ENCODE data around the gene HNRNPA2B1. TPM values are rescaled to one million over a fixed set of nuclear protein-coding genes. Genes with fewer than 3 reads are reported as not detected.
"Not testable (repeated sequence)": the region's sequence is repeated elsewhere in the genome, so short reads cannot be mapped to it uniquely, and the experiment has no call there.

The HNRNPA2B1 gene
- total RNA-seq, 3 donors from 2014 or later = 912 to 975 (median 924) TPM

GRCh38 chr7:26183545-26184280, 16.8 kb downstream of the HNRNPA2B1 start:
- DNase-seq = no peak
- Mint-ChIP-seq H3K27me3 (ENCODE audit: low read depth) (no peaks in the 10 kb centered on the region), H3K36me3 (ENCODE audit: insufficient read depth) (peaks cover 42% of the 10 kb centered on the region)

GRCh38 chr7:26182706-26183105, 17.8 kb downstream of the HNRNPA2B1 start:
- Mint-ChIP-seq H3K27me3 (ENCODE audit: low read depth) (no peaks in the 10 kb centered on the region), H3K9me3 (no peaks in the 10 kb centered on the region), H3K4me1 (ENCODE audit: low read depth) (peaks cover 52% of the 10 kb centered on the region), H3K36me3 (ENCODE audit: insufficient read depth) (peaks cover 36% of the 10 kb centered on the region), H3K4me3 (no peak overlapping the region)
- DNase-seq (no peak), ATAC-seq (no peak)

More at GRCh38 chr7:26183545-26184280, 16.8 kb downstream of the HNRNPA2B1 start:
- no peak for ATAC-seq
- Mint-ChIP-seq H3K4me3 (no peak overlapping the region), H3K9me3 (no peaks in the 10 kb centered on the region), H3K4me1 (ENCODE audit: low read depth) (peaks cover 57% of the 10 kb centered on the region)

GRCh38 chr7:26182283-26182682, 18.3 kb downstream of the HNRNPA2B1 start:
- Mint-ChIP-seq H3K4me1 (ENCODE audit: low read depth) (peaks cover 48% of the 10 kb centered on the region), H3K36me3 (ENCODE audit: insufficient read depth) (peaks cover 35% of the 10 kb centered on the region), H3K9me3 (no peaks in the 10 kb centered on the region), H3K4me3 (no peak overlapping the region), H3K27me3 (ENCODE audit: low read depth) (no peaks in the 10 kb centered on the region)
- DNase-seq = no peak
- ATAC-seq = no peak

GRCh38 chr7:26181474-26182227, 18.9 kb downstream of the HNRNPA2B1 start:
- no peak for ATAC-seq
- Mint-ChIP-seq H3K4me1 (ENCODE audit: low read depth) (peaks cover 42% of the 10 kb centered on the region), H3K36me3 (ENCODE audit: insufficient read depth) (peaks cover 33% of the 10 kb centered on the region), H3K4me3 (no peak overlapping the region), H3K27me3 (ENCODE audit: low read depth) (no peaks in the 10 kb centered on the region), H3K9me3 (no peaks in the 10 kb centered on the region)
- no peak for DNase-seq

- H3K4me3 Mint-ChIP-seq = no peak overlapping the region
- DNase-seq (no peak), ATAC-seq (no peak)
- no peaks in the 10 kb centered on the region for H3K9me3 Mint-ChIP-seq
- H3K36me3 Mint-ChIP-seq (ENCODE audit: insufficient read depth) = peaks cover 30% of the 10 kb centered on the region
- peaks cover 35% of the 10 kb centered on the region for H3K4me1 Mint-ChIP-seq (ENCODE audit: low read depth)
- no peaks in the 10 kb centered on the region for H3K27me3 Mint-ChIP-seq (ENCODE audit: low read depth)
These were observed 19.8 kb downstream of the HNRNPA2B1 start for GRCh38 chr7:26180792-26181198.

GRCh38 chr7:26179826-26180497, 20.6 kb downstream of the HNRNPA2B1 start:
- H3K27me3 Mint-ChIP-seq (ENCODE audit: low read depth) = no peaks in the 10 kb centered on the region
- DNase-seq = no peak
- H3K36me3 Mint-ChIP-seq (ENCODE audit: insufficient read depth) = peaks cover 21% of the 10 kb centered on the region
- no peak overlapping the region for H3K4me3 Mint-ChIP-seq
- H3K9me3 Mint-ChIP-seq = no peaks in the 10 kb centered on the region
- peaks cover 27% of the 10 kb centered on the region for H3K4me1 Mint-ChIP-seq (ENCODE audit: low read depth)
- ATAC-seq = no peak

GRCh38 chr7:26179422-26179821, 21.1 kb downstream of the HNRNPA2B1 start:
- no peak for DNase-seq
- Mint-ChIP-seq H3K4me1 (ENCODE audit: low read depth) (peaks cover 26% of the 10 kb centered on the region), H3K27me3 (ENCODE audit: low read depth) (no peaks in the 10 kb centered on the region), H3K9me3 (no peaks in the 10 kb centered on the region), H3K36me3 (ENCODE audit: insufficient read depth) (peaks cover 16% of the 10 kb centered on the region), H3K4me3 (no peak overlapping the region)
- no peak for ATAC-seq

- H3K9me3 Mint-ChIP-seq = no peaks in the 10 kb centered on the region
These were observed 22.1 kb downstream of the HNRNPA2B1 start for GRCh38 chr7:26178272-26178960.

GRCh38 chr7:26177269-26177668, 23.3 kb downstream of the HNRNPA2B1 start:
- peaks cover 31% of the 10 kb centered on the region for H3K4me1 Mint-ChIP-seq (ENCODE audit: low read depth)
- not testable (repeated sequence) for DNase-seq; H3K27me3 Mint-ChIP-seq (ENCODE audit: low read depth); ATAC-seq; H3K4me3 Mint-ChIP-seq; H3K9me3 Mint-ChIP-seq
- peaks cover 14% of the 10 kb centered on the region for H3K36me3 Mint-ChIP-seq (ENCODE audit: insufficient read depth)

More at GRCh38 chr7:26178272-26178960, 22.1 kb downstream of the HNRNPA2B1 start:
- ATAC-seq (no peak), DNase-seq (no peak)
- peaks cover 9% of the 10 kb centered on the region for H3K36me3 Mint-ChIP-seq (ENCODE audit: insufficient read depth)
- no peaks in the 10 kb centered on the region for H3K27me3 Mint-ChIP-seq (ENCODE audit: low read depth)
- H3K4me3 Mint-ChIP-seq = no peak overlapping the region
- peaks cover 31% of the 10 kb centered on the region for H3K4me1 Mint-ChIP-seq (ENCODE audit: low read depth)

- Mint-ChIP-seq H3K36me3 (ENCODE audit: insufficient read depth) (peaks cover 15% of the 10 kb centered on the region), H3K4me1 (ENCODE audit: low read depth) (peaks cover 26% of the 10 kb centered on the region)
- DNase-seq; H3K4me3 Mint-ChIP-seq; ATAC-seq; H3K27me3 Mint-ChIP-seq (ENCODE audit: low read depth); H3K9me3 Mint-ChIP-seq: not testable (repeated sequence)
These were observed 23.9 kb downstream of the HNRNPA2B1 start for GRCh38 chr7:26176696-26177095.

GRCh38 chr7:26175903-26176302, 24.6 kb downstream of the HNRNPA2B1 start:
- not testable (repeated sequence) for H3K4me3 Mint-ChIP-seq; H3K9me3 Mint-ChIP-seq; H3K27me3 Mint-ChIP-seq (ENCODE audit: low read depth); DNase-seq; ATAC-seq
- Mint-ChIP-seq H3K36me3 (ENCODE audit: insufficient read depth) (peaks cover 12% of the 10 kb centered on the region), H3K4me1 (ENCODE audit: low read depth) (peaks cover 21% of the 10 kb centered on the region)

GRCh38 chr7:26172048-26172447, 28.5 kb downstream of the HNRNPA2B1 start:
- Mint-ChIP-seq H3K4me3 (no peak overlapping the region), H3K36me3 (ENCODE audit: insufficient read depth) (peaks cover 18% of the 10 kb centered on the region), H3K9me3 (no peaks in the 10 kb centered on the region), H3K4me1 (ENCODE audit: low read depth) (peaks cover 18% of the 10 kb centered on the region), H3K27me3 (ENCODE audit: low read depth) (no peaks in the 10 kb centered on the region)
- no peak for ATAC-seq
- no peak for DNase-seq

- DNase-seq = no peak
- peaks cover 18% of the 10 kb centered on the region for H3K36me3 Mint-ChIP-seq (ENCODE audit: insufficient read depth)
These were observed 28.9 kb downstream of the HNRNPA2B1 start for GRCh38 chr7:26171601-26172000.

GRCh38 chr7:26170663-26171062, 29.9 kb downstream of the HNRNPA2B1 start:
- Mint-ChIP-seq H3K9me3 (no peaks in the 10 kb centered on the region), H3K4me3 (no peak overlapping the region), H3K4me1 (ENCODE audit: low read depth) (peaks cover 27% of the 10 kb centered on the region), H3K27me3 (ENCODE audit: low read depth) (no peaks in the 10 kb centered on the region), H3K36me3 (ENCODE audit: insufficient read depth) (peaks cover 18% of the 10 kb centered on the region)
- ATAC-seq (no peak), DNase-seq (no peak)

More at GRCh38 chr7:26171601-26172000, 28.9 kb downstream of the HNRNPA2B1 start:
- Mint-ChIP-seq H3K4me3 (no peak overlapping the region), H3K27me3 (ENCODE audit: low read depth) (no peaks in the 10 kb centered on the region), H3K4me1 (ENCODE audit: low read depth) (peaks cover 22% of the 10 kb centered on the region), H3K9me3 (no peaks in the 10 kb centered on the region)
- no peak for ATAC-seq
